GM23338 (cell line): ENCODE results near the gene ZNF850. TPM values are rescaled to one million over a fixed set of nuclear protein-coding genes. Genes with fewer than 3 reads are reported as not detected.

ENCODE experiments used
- ATAC-seq: fragments of 200-7000 bp; cut with Tn5 transposase; 3 replicates; pipeline ENCODE4 v1.9.1; 2020
- DNase-seq: peaks from one replicate; pipeline ENCODE4 v3.0.0-alpha.2; 2015; ENCODE audit warnings: low spot score
- H2AFZ ChIP-seq: fragments of 200-600 bp; sonication (generic); 2 replicates; pipeline ENCODE4 v1.8.0; 2016; ENCODE audit warnings: antibody characterized with exemption, mild to moderate bottlenecking, moderate library complexity
- H3F3A ChIP-seq: fragments of 200-600 bp; sonication (generic); replicated peaks from 2 replicates; pipeline ENCODE4 v1.8.0; 2017; ENCODE audit warnings: antibody characterized with exemption, mixed run types, low read depth
- H3K27ac ChIP-seq: fragments of 200-600 bp; sonication (generic); 2 replicates; pipeline ENCODE4 v1.6.1; 2016; ENCODE audit warnings: low read depth
- H3K27me3 ChIP-seq: fragments of 200-600 bp; sonication (generic); 2 replicates; pipeline ENCODE4 v1.8.0; 2016; ENCODE audit warnings: mild to moderate bottlenecking, mixed run types, moderate library complexity; ENCODE audit not compliant: insufficient read depth
- H3K36me3 ChIP-seq: fragments of 200-600 bp; sonication (generic); 2 replicates; pipeline ENCODE4 v1.8.0; 2016; ENCODE audit warnings: mild to moderate bottlenecking; ENCODE audit not compliant: insufficient read depth
- H3K4me1 ChIP-seq: fragments of 200-600 bp; sonication (generic); 2 replicates; pipeline ENCODE4 v1.8.0; 2016; ENCODE audit warnings: mild to moderate bottlenecking, moderate library complexity; ENCODE audit not compliant: insufficient read depth
- H3K4me2 ChIP-seq: fragments of 200-600 bp; sonication (generic); 2 replicates; pipeline ENCODE4 v1.7.1; 2017; ENCODE audit warnings: mixed run types
- H3K4me3 ChIP-seq: fragments of 200-600 bp; sonication (generic); 2 replicates; pipeline ENCODE4 v1.6.1; 2016; ENCODE audit warnings: mixed run types
- H3K79me2 ChIP-seq: fragments of 200-600 bp; sonication (generic); replicated peaks from 2 replicates; pipeline ENCODE4 v1.8.0; 2017; ENCODE audit warnings: mild to moderate bottlenecking; ENCODE audit not compliant: insufficient read depth
- H3K9me2 ChIP-seq: fragments of 200-600 bp; sonication (generic); 2 replicates; pipeline ENCODE4 v1.8.0; 2017; ENCODE audit not compliant: insufficient read depth
- H4K20me1 ChIP-seq: fragments of 200-600 bp; sonication (generic); replicated peaks from 2 replicates; pipeline ENCODE4 v1.8.0; 2017; ENCODE audit warnings: mild to moderate bottlenecking; ENCODE audit not compliant: insufficient read depth
- H3K27ac Mint-ChIP-seq: 2 replicates; pipeline ENCODE4 v1.8.0; 2020; ENCODE audit warnings: inconsistent platforms, mild to moderate bottlenecking, moderate library complexity, mixed read lengths
- H3K27me3 Mint-ChIP-seq: 3 replicates; pipeline ENCODE4 v1.8.0; 2022; ENCODE audit warnings: low read depth, mild to moderate bottlenecking, moderate library complexity, mixed read lengths, inconsistent platforms; ENCODE audit not compliant: insufficient read depth, poor library complexity
- H3K36me3 Mint-ChIP-seq: 3 replicates; pipeline ENCODE4 v1.8.0; 2021; ENCODE audit warnings: low read depth, mild to moderate bottlenecking, inconsistent platforms, moderate library complexity, mixed read lengths
- H3K4me1 Mint-ChIP-seq: 3 replicates; pipeline ENCODE4 v1.8.0; 2020; ENCODE audit warnings: mild to moderate bottlenecking, inconsistent platforms, mixed read lengths
- H3K4me3 Mint-ChIP-seq: 3 replicates; pipeline ENCODE4 v1.8.0; 2021; ENCODE audit warnings: moderate library complexity, mild to moderate bottlenecking, inconsistent platforms, mixed read lengths
- H3K9me3 Mint-ChIP-seq: 3 replicates; pipeline ENCODE4 v1.8.0; 2020; ENCODE audit warnings: moderate library complexity, mild to moderate bottlenecking, inconsistent platforms, mixed read lengths
- CREB1 ChIP-seq: fragments of 250-450 bp; sonication (Bioruptor Pico); IDR thresholded peaks from 2 replicates; pipeline ENCODE4 v1.5.0; 2020; ENCODE audit warnings: low read depth, mild to moderate bottlenecking, moderate library complexity
- CTCF ChIP-seq, 2 experiments: fragments of 200-600 bp in 1 of 2; sonication (generic) in 1 of 2; conservative IDR thresholded peaks; 2 replicates each; pipeline versions ENCODE4 v1.5.1 to v1.6.1; 2016 to 2017; ENCODE audit warnings: antibody characterized with exemption in 2 of 2, low read depth in 2 of 2, mild to moderate bottlenecking in 2 of 2, moderate library complexity in 1 of 2
- ETS1 ChIP-seq: IDR thresholded peaks from 2 replicates; pipeline ENCODE4 v1.6.1; 2016; ENCODE audit warnings: antibody characterized with exemption
- EZH2 ChIP-seq: fragments of 200-600 bp; sonication (generic); IDR thresholded peaks from one replicate; pipeline ENCODE4 v1.8.0; 2017; ENCODE audit warnings: antibody characterized with exemption, mild to moderate bottlenecking, low read depth; ENCODE audit not compliant: unreplicated experiment
- EZH2phosphoT487 ChIP-seq: fragments of 200-600 bp; sonication (generic); IDR thresholded peaks from one replicate; pipeline ENCODE4 v1.8.1; 2018; ENCODE audit warnings: antibody characterized with exemption; ENCODE audit not compliant: unreplicated experiment
- JUNB ChIP-seq: IDR thresholded peaks from one replicate; pipeline ENCODE4 v1.6.1; 2016; ENCODE audit warnings: antibody characterized with exemption; ENCODE audit not compliant: unreplicated experiment
- NANOG ChIP-seq: IDR thresholded peaks from 2 replicates; pipeline ENCODE4 v1.6.1; 2016; ENCODE audit warnings: antibody characterized with exemption, borderline replicate concordance
- POLR2AphosphoS5 ChIP-seq: IDR thresholded peaks from 2 replicates; pipeline ENCODE4 v1.6.1; 2016; ENCODE audit warnings: antibody characterized with exemption, low read depth
- REST ChIP-seq: IDR thresholded peaks from one replicate; pipeline ENCODE4 v1.6.1; 2018; ENCODE audit warnings: antibody characterized with exemption; ENCODE audit not compliant: unreplicated experiment
- STAT1 ChIP-seq: IDR thresholded peaks from one replicate; pipeline ENCODE4 v1.6.1; 2016; ENCODE audit warnings: antibody characterized with exemption; ENCODE audit not compliant: unreplicated experiment
- ZNF114 ChIP-seq: fragments of 250-450 bp; sonication (Bioruptor Pico); IDR thresholded peaks from 2 replicates; pipeline ENCODE4 v1.5.0; 2020; ENCODE audit warnings: mild to moderate bottlenecking, moderate library complexity
- ZNF331 ChIP-seq: fragments of 250-450 bp; sonication (Bioruptor Pico); IDR thresholded peaks from 2 replicates; pipeline ENCODE4 v1.5.0; 2020; ENCODE audit warnings: low read depth, mild to moderate bottlenecking, moderate library complexity
- ZNF462 ChIP-seq: fragments of 250-450 bp; sonication (Bioruptor Pico); IDR thresholded peaks from 2 replicates; pipeline ENCODE4 v1.5.0; 2020; ENCODE audit warnings: mild to moderate bottlenecking, moderate library complexity
- polyA plus RNA-seq: library from polyadenylated mRNA; unstranded; fragments of >200 nt; fragmentation: Nextera tagmentation; extraction: Ambion mirVana; gene quantifications from 2 replicates; pipeline ENCODE4 v1.2.1, GENCODE V29; 2016
- total RNA-seq: library from RNA; depleted of rRNA; stranded (reverse); fragments of >200 nt; shearing (Covaris generic); gene quantifications from 2 replicates; pipeline ENCODE4 v1.2.3, GENCODE V29; 2014

ZNF850 gene
- total and polyA plus RNA-seq, 2 experiments from 2014 or later: 7.7 to 41.1 TPM

- H3K4me3 Mint-ChIP-seq: peak overlapping the region; percentile 94
- Histone ChIP-seq H3K9me2 (peaks cover 9% of the 10 kb centered on the region; the same call in 1 of the 2 replicates), H3K27ac (peak overlapping the region; percentile 78), H3F3A (no peaks in the 10 kb centered on the region; the same call in 1 of the 2 replicates), H3K36me3 (peaks cover 31% of the 10 kb centered on the region), H3K4me2 (peak overlapping the region; percentile 97), H3K4me3 (peak overlapping the region; percentile 97), H3K27me3 (no peaks in the 10 kb centered on the region), H3K4me1 (peaks cover 8% of the 10 kb centered on the region; the same call in 1 of the 2 replicates), H4K20me1 (peaks cover 17% of the 10 kb centered on the region; the same call in 1 of the 2 replicates), H2AFZ (peak overlapping the region; percentile 88; the same call in 1 of the 2 replicates), H3K79me2 (peaks cover 55% of the 10 kb centered on the region)
- TF ChIP-seq ZNF114 (CRISPR knock-in tag): no peak
- no peak for TF ChIP-seq ETS1
- TF ChIP-seq NANOG: no peak
- TF ChIP-seq JUNB: no peak
- TF ChIP-seq POLR2AphosphoS5: no peak
- TF ChIP-seq REST: no peak
- TF ChIP-seq STAT1: no peak
- no peak for TF ChIP-seq EZH2phosphoT487
- TF ChIP-seq EZH2: no peak
- no peak for TF ChIP-seq ZNF331 (CRISPR knock-in tag)
- TF ChIP-seq ZNF462 (CRISPR knock-in tag): no peak
- TF ChIP-seq CTCF (conservative IDR thresholded peaks at IDR 0.05; ENCODE audit: low read depth in 2 of 2): no peak
- TF ChIP-seq CREB1 (CRISPR knock-in tag): no peak
- H3K36me3 Mint-ChIP-seq: peaks cover 59% of the 10 kb centered on the region
- DNase-seq (no peak), ATAC-seq (no peak)
- peaks cover 13% of the 10 kb centered on the region for H3K27me3 Mint-ChIP-seq
- H3K27ac Mint-ChIP-seq: peak overlapping the region; percentile 97
- H3K9me3 Mint-ChIP-seq: peaks cover 47% of the 10 kb centered on the region
- peaks cover 12% of the 10 kb centered on the region for H3K4me1 Mint-ChIP-seq
Measured at GRCh38 chr19:36688058-36688457, 84.5 kb downstream of the ZNF850 start.
